ENCODE data around the gene BECN2.

GRCh38 chr1:241968611-241969010, 11.0 kb downstream of the BECN2 start:
- TF ChIP-seq, protein P1, sequence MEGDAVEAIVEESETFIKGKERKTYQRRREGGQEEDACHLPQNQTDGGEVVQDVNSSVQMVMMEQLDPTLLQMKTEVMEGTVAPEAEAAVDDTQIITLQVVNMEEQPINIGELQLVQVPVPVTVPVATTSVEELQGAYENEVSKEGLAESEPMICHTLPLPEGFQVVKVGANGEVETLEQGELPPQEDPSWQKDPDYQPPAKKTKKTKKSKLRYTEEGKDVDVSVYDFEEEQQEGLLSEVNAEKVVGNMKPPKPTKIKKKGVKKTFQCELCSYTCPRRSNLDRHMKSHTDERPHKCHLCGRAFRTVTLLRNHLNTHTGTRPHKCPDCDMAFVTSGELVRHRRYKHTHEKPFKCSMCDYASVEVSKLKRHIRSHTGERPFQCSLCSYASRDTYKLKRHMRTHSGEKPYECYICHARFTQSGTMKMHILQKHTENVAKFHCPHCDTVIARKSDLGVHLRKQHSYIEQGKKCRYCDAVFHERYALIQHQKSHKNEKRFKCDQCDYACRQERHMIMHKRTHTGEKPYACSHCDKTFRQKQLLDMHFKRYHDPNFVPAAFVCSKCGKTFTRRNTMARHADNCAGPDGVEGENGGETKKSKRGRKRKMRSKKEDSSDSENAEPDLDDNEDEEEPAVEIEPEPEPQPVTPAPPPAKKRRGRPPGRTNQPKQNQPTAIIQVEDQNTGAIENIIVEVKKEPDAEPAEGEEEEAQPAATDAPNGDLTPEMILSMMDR (IDR thresholded peaks at IDR 0.05): no peak
- no peak for TF ChIP-seq POLR2A (IDR thresholded peaks at IDR 0.05)

Data from lower leg skin (tissue), 3 donors.